H9 (cell line): ENCODE measurements around the gene GCN1. TPM values are rescaled to one million over a fixed set of nuclear protein-coding genes. Genes with fewer than 3 reads are reported as not detected.

Source experiments
- DNase-seq: peaks from one replicate; pipeline ENCODE4 v3.0.0-alpha.2; 2017
- H2AFZ ChIP-seq: one replicate; pipeline ENCODE4 v1.6.1; 2013; ENCODE audit warnings: mild to moderate bottlenecking, low read length, control low read depth, moderate library complexity
- H2AK5ac ChIP-seq: 2 replicates; pipeline ENCODE4 v1.6.1; 2013; ENCODE audit warnings: low read length, control low read depth, mixed read lengths; ENCODE audit not compliant: insufficient read length
- H2BK120ac ChIP-seq: one replicate; pipeline ENCODE4 v1.6.1; 2013; ENCODE audit warnings: low read depth, mild to moderate bottlenecking, low read length, control low read depth, inconsistent platforms; ENCODE audit not compliant: poor library complexity, severe bottlenecking
- H2BK12ac ChIP-seq: 2 replicates; pipeline ENCODE4 v1.6.1; 2013; ENCODE audit warnings: low read length, control low read depth, mixed read lengths, low read depth; ENCODE audit not compliant: insufficient read length
- H2BK15ac ChIP-seq: 2 replicates; pipeline ENCODE4 v1.6.1; 2013; ENCODE audit warnings: low read depth, low read length, control low read depth
- H2BK20ac ChIP-seq: one replicate; pipeline ENCODE4 v1.6.1; 2013; ENCODE audit warnings: low read depth, mild to moderate bottlenecking, low read length, control low read depth, inconsistent platforms; ENCODE audit not compliant: poor library complexity, severe bottlenecking
- H2BK5ac ChIP-seq: 2 replicates; pipeline ENCODE4 v1.6.1; 2013; ENCODE audit warnings: low read length, control low read depth, mixed read lengths; ENCODE audit not compliant: insufficient read length
- H3K14ac ChIP-seq: 2 replicates; pipeline ENCODE4 v1.6.1; 2013; ENCODE audit warnings: low read length, control low read depth; ENCODE audit not compliant: insufficient read depth
- H3K18ac ChIP-seq: 2 replicates; pipeline ENCODE4 v1.6.1; 2013; ENCODE audit warnings: low read depth, mild to moderate bottlenecking, mixed read lengths, low read length, control low read depth; ENCODE audit not compliant: insufficient read length
- H3K23ac ChIP-seq: 2 replicates; pipeline ENCODE4 v1.6.1; 2013; ENCODE audit warnings: low read length, control low read depth, mixed read lengths, low read depth; ENCODE audit not compliant: insufficient read length
- H3K23me2 ChIP-seq: 2 replicates; pipeline ENCODE4 v1.6.1; 2013; ENCODE audit warnings: low read depth, mild to moderate bottlenecking, mixed read lengths, low read length, control low read depth; ENCODE audit not compliant: insufficient read length, poor library complexity, severe bottlenecking
- H3K27ac ChIP-seq: 2 replicates; pipeline ENCODE4 v1.5.1; 2013; ENCODE audit warnings: low read length, control low read depth, mixed read lengths, low read depth; ENCODE audit not compliant: insufficient read length
- H3K27me3 ChIP-seq: 2 replicates; pipeline ENCODE4 v1.6.1; 2013; ENCODE audit warnings: low read length, control low read depth, inconsistent platforms; ENCODE audit not compliant: insufficient read depth
- H3K4ac ChIP-seq: 2 replicates; pipeline ENCODE4 v1.6.1; 2013; ENCODE audit warnings: low read depth, mild to moderate bottlenecking, control low read depth, inconsistent platforms, low read length, moderate library complexity
- H3K4me1 ChIP-seq: 2 replicates; pipeline ENCODE4 v1.6.1; 2013; ENCODE audit warnings: low read length, control low read depth, inconsistent platforms; ENCODE audit not compliant: insufficient read depth
- H3K4me2 ChIP-seq: 2 replicates; pipeline ENCODE4 v1.6.1; 2013; ENCODE audit warnings: low read length, control low read depth, mixed read lengths; ENCODE audit not compliant: insufficient read length, insufficient read depth
- H3K56ac ChIP-seq: 2 replicates; pipeline ENCODE4 v1.6.1; 2013; ENCODE audit warnings: low read depth, mild to moderate bottlenecking, mixed read lengths, low read length, control low read depth; ENCODE audit not compliant: insufficient read length
- H3K79me1 ChIP-seq: 2 replicates; pipeline ENCODE4 v1.6.1; 2013; ENCODE audit warnings: low read depth, mild to moderate bottlenecking, moderate library complexity, low read length, control low read depth, inconsistent platforms; ENCODE audit not compliant: insufficient read depth, poor library complexity, severe bottlenecking
- H3K79me2 ChIP-seq: 2 replicates; pipeline ENCODE4 v1.6.1; 2013; ENCODE audit warnings: low read length, control low read depth, inconsistent platforms; ENCODE audit not compliant: insufficient read depth
- H3K9ac ChIP-seq: 2 replicates; pipeline ENCODE4 v1.6.1; 2013; ENCODE audit warnings: low read length, control low read depth, mixed read lengths; ENCODE audit not compliant: insufficient read length; ENCODE audit errors: extremely low read depth
- H3K9me3 ChIP-seq: one replicate; pipeline ENCODE4 v1.6.1; 2013; ENCODE audit warnings: low read depth, low read length, inconsistent platforms; ENCODE audit not compliant: control insufficient read depth
- H3T11ph ChIP-seq: one replicate; pipeline ENCODE4 v1.6.1; 2013; ENCODE audit warnings: mild to moderate bottlenecking, low read length, control low read depth, inconsistent platforms
- H4K20me1 ChIP-seq: one replicate; pipeline ENCODE4 v1.6.1; 2013; ENCODE audit not compliant: control insufficient read depth, insufficient read length, insufficient read depth
- H4K5ac ChIP-seq: 2 replicates; pipeline ENCODE4 v1.6.1; 2013; ENCODE audit warnings: low read depth, mild to moderate bottlenecking, mixed read lengths, low read length, control low read depth; ENCODE audit not compliant: insufficient read length
- H4K8ac ChIP-seq: replicated peaks from 2 replicates; pipeline ENCODE4 v1.6.1; 2013; ENCODE audit warnings: low read length, control low read depth, mixed read lengths, low read depth; ENCODE audit not compliant: insufficient read length
- H4K91ac ChIP-seq: 2 replicates; pipeline ENCODE4 v1.6.1; 2013; ENCODE audit warnings: low read depth, mild to moderate bottlenecking, moderate library complexity, mixed read lengths, low read length, control low read depth; ENCODE audit not compliant: insufficient read length
- H3K27ac Mint-ChIP-seq, 3 experiments: 2 replicates in 2 of 3; 3 replicates in 1 of 3; pipeline ENCODE4 v1.8.0; 2020 to 2021; ENCODE audit warnings: mixed read lengths in 3 of 3, mild to moderate bottlenecking in 1 of 3, moderate library complexity in 1 of 3
- H3K27me3 Mint-ChIP-seq: 2 replicates; pipeline ENCODE4 v1.8.0; 2021; ENCODE audit warnings: low read depth, mild to moderate bottlenecking, moderate library complexity, mixed read lengths
- H3K36me3 Mint-ChIP-seq, 3 experiments: 2 replicates in 2 of 3; 3 replicates in 1 of 3; pipeline ENCODE4 v1.8.0; 2020 to 2021; ENCODE audit warnings: low read depth in 3 of 3, mixed read lengths in 3 of 3; ENCODE audit not compliant: insufficient read depth in 1 of 3
- H3K4me1 Mint-ChIP-seq, 2 experiments: 2 replicates each; pipeline ENCODE4 v1.8.0; 2020; ENCODE audit warnings: mixed read lengths in 2 of 2
- H3K4me3 Mint-ChIP-seq, 2 experiments: 2 replicates in 1 of 2; 3 replicates in 1 of 2; pipeline ENCODE4 v1.8.0; 2020 to 2021; ENCODE audit warnings: mild to moderate bottlenecking in 2 of 2, mixed read lengths in 2 of 2, moderate library complexity in 1 of 2
- H3K9me3 Mint-ChIP-seq, 2 experiments: 2 replicates in 1 of 2; 3 replicates in 1 of 2; pipeline ENCODE4 v1.8.0; 2020; ENCODE audit warnings: mild to moderate bottlenecking in 2 of 2, mixed read lengths in 2 of 2, moderate library complexity in 1 of 2
- WGBS: extraction: QIAGEN DNeasy Blood & Tissue Kit; methylation state at CpG from one replicate; pipeline ENCODE4 v1.1.7; 2013; ENCODE audit warnings: missing lambda C conversion rate, low lambda C conversion rate, mixed read lengths; ENCODE audit not compliant: insufficient read length; ENCODE audit errors: extremely low coverage; 5-methylcytosine and 5-hydroxymethylcytosine counted together
- total RNA-seq: library from RNA; stranded (reverse); gene quantifications from 2 replicates; pipeline ENCODE4 v1.2.1, GENCODE V29; 2021
- TF ChIP-seq, protein P1 (sequence below): fragments of 200-600 bp; sonication (generic); conservative IDR thresholded peaks from 3 replicates; pipeline ENCODE4 v1.8.0; 2021; ENCODE audit warnings: antibody characterized with exemption, mild to moderate bottlenecking

Gene GCN1
- total RNA-seq, 1 experiment from 2014 or later = 137 TPM

DNA sequence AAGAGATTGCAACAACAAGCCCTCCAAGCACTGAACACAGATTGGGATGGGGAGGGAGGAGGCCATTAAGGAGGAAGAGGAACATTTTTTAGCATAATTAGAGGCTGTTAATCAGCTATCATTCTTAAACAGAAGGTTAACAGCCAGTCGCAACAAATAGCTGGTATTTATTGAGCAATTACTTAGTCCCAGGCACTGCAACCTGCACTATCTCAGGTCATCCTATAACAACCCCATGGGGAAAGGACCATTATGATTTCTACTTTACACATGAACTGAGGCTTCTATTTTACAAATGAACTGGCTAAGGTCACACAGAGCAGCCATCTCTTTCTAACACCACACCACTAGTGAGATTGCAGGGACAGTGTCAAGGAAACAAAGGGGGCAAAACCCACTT lies 88.4 kb downstream of the GCN1 start:
- Histone ChIP-seq H3K4me2 (no peak overlapping the region), H3K27ac (no peak overlapping the region), H3K56ac (no peak overlapping the region)

More for the DNA sequence above, 88.4 kb downstream of the GCN1 start:
- Histone ChIP-seq H3K23me2 (no peaks in the 10 kb centered on the region), H3K79me2 (peaks cover 10% of the 10 kb centered on the region; the same call in 1 of the 2 replicates), H3K4ac (no peak overlapping the region), H3K4me1 (peaks cover 2% of the 10 kb centered on the region), H3K9me3 (no peaks in the 10 kb centered on the region), H2BK20ac (no peak overlapping the region), H2AFZ (no peak overlapping the region), H2AK5ac (no peak overlapping the region), H3K14ac (no peak overlapping the region), H3K9ac (no peak overlapping the region), H4K8ac (no peak overlapping the region), H3K18ac (no peak overlapping the region), H2BK5ac (no peak overlapping the region), H3T11ph (no peak overlapping the region), H4K91ac (no peak overlapping the region), H4K5ac (no peak overlapping the region), H2BK15ac (no peak overlapping the region), H3K23ac (no peak overlapping the region), H2BK12ac (no peak overlapping the region), H3K27me3 (no peaks in the 10 kb centered on the region), H4K20me1 (no peaks in the 10 kb centered on the region), H3K79me1 (peaks cover 5% of the 10 kb centered on the region), H2BK120ac (no peak overlapping the region)
- DNase-seq = no peak
- TF ChIP-seq, protein P1, sequence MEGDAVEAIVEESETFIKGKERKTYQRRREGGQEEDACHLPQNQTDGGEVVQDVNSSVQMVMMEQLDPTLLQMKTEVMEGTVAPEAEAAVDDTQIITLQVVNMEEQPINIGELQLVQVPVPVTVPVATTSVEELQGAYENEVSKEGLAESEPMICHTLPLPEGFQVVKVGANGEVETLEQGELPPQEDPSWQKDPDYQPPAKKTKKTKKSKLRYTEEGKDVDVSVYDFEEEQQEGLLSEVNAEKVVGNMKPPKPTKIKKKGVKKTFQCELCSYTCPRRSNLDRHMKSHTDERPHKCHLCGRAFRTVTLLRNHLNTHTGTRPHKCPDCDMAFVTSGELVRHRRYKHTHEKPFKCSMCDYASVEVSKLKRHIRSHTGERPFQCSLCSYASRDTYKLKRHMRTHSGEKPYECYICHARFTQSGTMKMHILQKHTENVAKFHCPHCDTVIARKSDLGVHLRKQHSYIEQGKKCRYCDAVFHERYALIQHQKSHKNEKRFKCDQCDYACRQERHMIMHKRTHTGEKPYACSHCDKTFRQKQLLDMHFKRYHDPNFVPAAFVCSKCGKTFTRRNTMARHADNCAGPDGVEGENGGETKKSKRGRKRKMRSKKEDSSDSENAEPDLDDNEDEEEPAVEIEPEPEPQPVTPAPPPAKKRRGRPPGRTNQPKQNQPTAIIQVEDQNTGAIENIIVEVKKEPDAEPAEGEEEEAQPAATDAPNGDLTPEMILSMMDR = no peak
- Mint-ChIP-seq H3K27ac (peak overlapping the region in 2 of 3 experiments; percentile 17 to 63; a peak in 3 of 7 replicates), H3K4me1 (peaks cover 45 to 50% of the 10 kb centered on the region in 2 experiments), H3K27me3 (no peaks in the 10 kb centered on the region), H3K4me3 (no peak overlapping the region), H3K9me3 (no peaks in the 10 kb centered on the region), H3K36me3 (peaks cover 16 to 42% (median 29%) of the 10 kb centered on the region in 3 experiments; a peak in 6 of 7 replicates)
- WGBS = no CpG with 5 or more reads among the region's 1 CpG
